Stimulated activated CD4-positive, alpha-beta T cell treated with anti-CD3 and anti-CD28 coated beads, TNF-alpha, amount 100 ng/mL, for 48 hours (primary cell): ENCODE measurements around the gene PCDHA1.
"Not testable (repeated sequence)": the region's sequence is repeated elsewhere in the genome, so short reads cannot be mapped to it uniquely, and the experiment has no call there.

Experiments
- DNase-seq, 3 donors: peaks; one replicate each; pipeline ENCODE4 v3.0.0-alpha.2; 2020; ENCODE audit warnings: low read depth in 3 of 3

The PCDHA1 gene

GRCh38 chr5:140785905-140786686, at the start of gene PCDHA1:
Gene PCDHA1, plus strand, starts transcription at chr5:140786140.
- no peak for DNase-seq

GRCh38 chr5:140737486-140737885, 48.5 kb upstream of the PCDHA1 start:
- no peak for DNase-seq

- no peak for DNase-seq
Observed at GRCh38 chr5:140741967-140742366, 44.0 kb upstream of the PCDHA1 start.

- DNase-seq: no peak
Observed at GRCh38 chr5:140753561-140753960, 32.4 kb upstream of the PCDHA1 start.

- DNase-seq: no peak
Observed at GRCh38 chr5:140764177-140764973, 21.6 kb upstream of the PCDHA1 start.

GRCh38 chr5:140767444-140767843, 18.5 kb upstream of the PCDHA1 start:
- no peak for DNase-seq

GRCh38 chr5:140780512-140780911, 5.4 kb upstream of the PCDHA1 start:
- no peak for DNase-seq

- not testable (repeated sequence) for DNase-seq
Observed at GRCh38 chr5:140787422-140787821, 1.5 kb downstream of the PCDHA1 start.

- DNase-seq: not testable (repeated sequence)
Observed at GRCh38 chr5:140787849-140788504, 2.0 kb downstream of the PCDHA1 start.

- no peak for DNase-seq
Observed at GRCh38 chr5:140791089-140791488, 5.1 kb downstream of the PCDHA1 start.

GRCh38 chr5:140794595-140795258, 8.8 kb downstream of the PCDHA1 start, which contains the start of gene PCDHA2:
Gene PCDHA2, plus strand, starts transcription at chr5:140794852.
- DNase-seq: no peak

GRCh38 chr5:140795259-140795641, 9.3 kb downstream of the PCDHA1 start:
- DNase-seq: no peak

- not testable (repeated sequence) for DNase-seq
Observed at GRCh38 chr5:140796072-140796717, 10.3 kb downstream of the PCDHA1 start.

GRCh38 chr5:140796718-140797095, 10.8 kb downstream of the PCDHA1 start:
- DNase-seq: no peak

GRCh38 chr5:140800816-140801493, 15.0 kb downstream of the PCDHA1 start, which contains the start of gene PCDHA3:
Gene PCDHA3, plus strand, starts transcription at chr5:140801057.
- DNase-seq: no peak

- DNase-seq: no peak
Observed at GRCh38 chr5:140801494-140801841, 15.5 kb downstream of the PCDHA1 start.

GRCh38 chr5:140802381-140802780, 16.4 kb downstream of the PCDHA1 start:
- DNase-seq: not testable (repeated sequence)

- DNase-seq: no peak
Observed at GRCh38 chr5:140802781-140803271, 16.9 kb downstream of the PCDHA1 start.

GRCh38 chr5:140806834-140807775, 21.2 kb downstream of the PCDHA1 start, which contains the start of gene PCDHA4:
Gene PCDHA4, plus strand, starts transcription at chr5:140807068.
- DNase-seq: peak in 2 of 3 donors; percentile 11 to 16
